GM18951 (cell line): ENCODE measurements around the gene TTYH1.

Source experiments
- POLR2A ChIP-seq: IDR thresholded peaks from 4 replicates; pipeline ENCODE4 v1.6.1; 2011; ENCODE audit warnings: mild to moderate bottlenecking; ENCODE audit not compliant: insufficient read length, insufficient read depth; ENCODE audit errors: extremely low read depth
- in situ Hi-C: fragments of 300-500 bp; cut with MboI; formaldehyde crosslinking; loops from one replicate; pipeline ENCODE4 v1.12.0; 2022; ENCODE audit warnings: low sequenced_read_pairs, mixed read lengths, inconsistent platforms; ENCODE audit not compliant: unreplicated experiment

Gene TTYH1

DNA sequence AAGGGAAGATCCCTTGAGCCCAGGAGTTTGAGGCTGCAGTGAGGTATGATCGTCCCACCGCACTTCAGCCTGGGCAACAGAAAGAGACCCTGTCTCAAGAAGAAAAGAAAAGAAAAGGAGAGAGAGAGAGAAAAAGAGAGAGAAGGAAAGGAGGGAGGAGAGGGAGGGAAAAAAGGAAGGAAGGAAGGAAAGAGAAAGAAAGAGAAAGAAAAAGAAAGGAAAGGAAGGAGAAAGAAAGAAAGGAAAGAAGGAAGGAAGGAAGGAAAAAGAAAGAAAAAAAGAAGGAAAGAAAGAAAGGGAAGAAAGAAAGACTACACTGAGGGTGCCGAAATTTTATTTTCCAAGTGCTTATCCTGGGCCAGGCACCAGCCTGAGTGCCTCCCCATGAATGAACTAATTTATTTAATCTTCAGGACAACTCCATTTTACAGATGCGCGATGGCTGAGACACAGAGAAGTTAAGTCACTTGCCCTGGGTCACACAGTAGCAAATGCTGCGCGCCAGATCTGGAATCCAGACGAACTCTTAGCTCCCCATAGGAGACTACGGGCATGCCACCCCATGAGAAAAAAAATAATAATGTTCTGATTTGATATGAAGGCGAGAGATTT is 55.1 kb downstream of the TTYH1 start:
- in situ Hi-C loops = no loop called here
- no peak for TF ChIP-seq POLR2A

DNA sequence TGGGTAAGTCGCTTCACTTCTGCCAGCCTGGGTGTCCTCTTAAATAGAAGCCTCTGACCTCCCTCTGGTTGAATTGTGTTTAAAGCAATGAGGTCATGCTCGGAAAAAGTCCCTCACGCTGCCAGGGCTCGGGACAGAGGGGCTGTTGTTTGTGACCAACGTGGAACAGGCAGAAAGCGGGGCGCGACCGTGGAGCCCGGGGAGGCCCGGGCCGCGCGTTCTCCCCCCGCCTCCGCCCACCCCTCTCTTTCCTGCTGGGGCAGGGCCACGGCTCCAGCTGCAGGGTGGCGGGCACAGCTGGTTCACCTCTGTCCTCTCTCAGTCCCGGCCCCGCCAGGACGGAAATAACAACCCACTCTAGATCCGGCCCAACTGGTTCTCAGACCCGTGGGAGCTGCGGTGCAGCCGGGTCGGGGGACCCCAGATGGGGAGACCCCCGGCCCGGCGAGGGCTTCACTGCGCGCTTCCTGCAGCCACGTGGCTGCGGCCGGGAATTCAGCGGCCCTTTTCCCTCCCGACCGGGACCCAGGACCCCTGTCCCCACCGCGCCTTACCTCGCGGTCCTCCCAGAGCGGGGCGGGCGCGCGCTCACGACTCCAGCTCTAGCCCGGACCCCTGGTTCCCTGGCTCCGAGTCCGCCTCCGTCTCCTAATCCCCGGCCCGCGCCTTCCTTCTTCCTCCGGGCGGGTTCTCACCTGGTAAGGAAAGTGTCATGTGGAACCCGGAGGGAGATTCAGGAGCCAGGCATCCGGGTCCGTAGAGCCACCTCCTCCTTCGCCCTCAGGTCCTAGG is 55.9 kb downstream of the TTYH1 start:
- no peak for TF ChIP-seq POLR2A
- in situ Hi-C loops = no loop called here

DNA sequence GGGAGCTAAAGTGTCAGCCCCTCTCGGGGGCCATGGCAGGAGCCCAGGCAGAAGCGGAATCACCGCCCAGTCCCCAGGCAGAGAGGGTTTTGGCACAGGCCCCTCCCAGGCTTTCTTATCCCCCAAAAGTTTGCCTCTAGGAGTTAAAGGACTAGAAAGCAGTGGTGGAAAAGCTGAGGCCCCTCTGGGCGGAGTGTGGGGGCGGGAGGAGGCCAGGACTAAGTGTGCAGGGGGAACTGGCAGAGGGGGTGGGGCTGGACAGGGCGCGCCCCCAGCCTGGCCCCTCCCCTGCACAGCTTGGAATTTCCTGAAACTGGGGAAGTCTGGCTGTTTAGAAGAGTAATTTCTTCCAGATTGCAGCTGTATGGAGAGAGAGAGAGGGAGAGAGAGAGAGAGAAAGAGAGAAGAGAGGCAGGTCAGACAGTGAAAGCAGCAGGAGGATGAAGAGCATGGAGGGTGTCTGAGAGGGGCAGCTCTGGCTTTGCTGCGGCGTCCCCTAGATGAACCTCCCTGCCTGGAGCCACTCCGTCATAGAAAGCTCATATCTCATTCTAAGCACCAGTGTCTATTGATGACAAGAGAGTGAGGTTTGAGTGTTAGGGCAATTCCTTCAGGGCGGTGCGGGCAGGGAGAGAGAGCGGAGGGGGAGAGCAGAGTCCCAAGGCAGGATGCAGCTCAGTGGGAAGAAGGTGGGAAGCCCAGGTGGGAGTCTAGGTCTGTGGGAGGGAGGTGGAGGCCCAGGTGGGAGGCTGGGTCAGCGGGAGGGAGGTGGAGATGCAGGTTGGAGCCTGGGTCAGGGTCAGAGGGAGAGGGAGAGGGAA is 58.0 kb downstream of the TTYH1 start, which contains the start of gene CDC42EP5:
TSS of gene CDC42EP5 (minus strand) at position 226 of the 821 bp plus-strand sequence. CDS start 7,749 bp downstream, outside the sequence.
- in situ Hi-C loops = no loop called here
- TF ChIP-seq POLR2A = no peak

DNA sequence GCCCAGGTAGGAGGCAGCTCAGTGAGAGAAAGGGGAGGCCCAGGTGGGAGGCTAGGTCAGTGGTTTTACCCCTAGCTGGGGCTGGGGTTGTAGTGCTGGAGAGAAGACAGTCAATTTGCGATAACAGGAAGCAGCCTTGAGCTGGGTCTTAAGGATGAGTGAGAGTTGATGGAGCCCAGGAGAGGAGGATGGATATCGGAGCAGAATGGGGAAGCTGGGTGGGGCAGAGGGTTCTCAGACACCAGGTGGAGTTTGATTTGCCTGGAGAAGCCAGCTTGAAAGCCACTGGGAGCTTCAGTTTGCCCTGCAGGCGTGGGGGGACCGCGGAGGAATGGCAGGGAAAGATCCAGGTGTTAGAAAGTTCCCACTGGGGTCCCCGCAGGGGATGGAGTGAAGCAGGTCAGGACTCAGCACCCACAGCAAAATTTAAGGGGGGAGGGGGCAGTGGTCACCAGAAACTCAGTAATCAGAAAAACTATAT is 58.7 kb downstream of the TTYH1 start:
- no peak for TF ChIP-seq POLR2A
- in situ Hi-C loops = no loop called here

DNA sequence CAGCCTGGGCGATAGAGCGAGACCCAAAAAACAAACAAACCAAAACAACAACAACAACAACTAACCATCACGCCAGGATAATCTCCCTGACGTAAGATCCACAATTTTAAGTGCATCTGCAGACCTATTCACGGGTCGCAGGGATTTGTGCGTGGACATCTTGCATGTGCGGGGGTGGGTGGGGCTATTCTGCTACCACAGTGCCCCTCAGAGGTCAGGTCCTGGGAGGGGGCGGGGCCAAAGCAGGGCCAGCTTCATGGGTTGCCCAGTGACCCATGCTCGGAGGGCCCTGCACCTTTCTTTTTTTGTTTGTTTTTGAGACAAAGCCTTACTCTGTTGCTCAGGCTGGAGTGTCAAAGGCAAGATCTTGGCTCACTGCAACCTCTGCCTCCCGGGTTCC is 60.4 kb downstream of the TTYH1 start:
- TF ChIP-seq POLR2A = no peak
- in situ Hi-C loops = loop anchor here (25.0 kb wide), 1 partner anchor 462 kb away; the partner anchor contains the start of gene NLRP7

DNA sequence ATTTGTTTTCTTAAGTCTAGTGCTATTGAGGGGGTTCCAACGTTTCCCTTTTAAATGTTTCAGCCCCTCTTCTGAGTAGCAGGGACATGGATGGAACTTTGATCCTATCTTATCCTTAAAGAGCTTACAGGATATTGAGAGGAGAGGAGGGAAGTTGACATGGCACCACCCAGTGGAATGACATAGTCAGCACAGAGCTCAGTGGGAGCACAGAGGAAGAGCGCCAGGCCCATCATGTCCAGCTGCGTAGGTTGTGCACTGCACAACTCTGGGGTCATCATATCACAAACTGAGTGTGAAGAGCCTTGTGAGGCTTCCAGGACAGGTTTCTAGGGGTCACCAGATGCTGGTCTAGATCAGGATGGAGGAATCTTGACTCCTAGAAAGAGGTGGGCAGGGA is 62.4 kb downstream of the TTYH1 start:
- in situ Hi-C loops = loop anchor here (25.0 kb wide), 1 partner anchor 460 kb away; the partner anchor contains the start of gene NLRP7
- TF ChIP-seq POLR2A = no peak

DNA sequence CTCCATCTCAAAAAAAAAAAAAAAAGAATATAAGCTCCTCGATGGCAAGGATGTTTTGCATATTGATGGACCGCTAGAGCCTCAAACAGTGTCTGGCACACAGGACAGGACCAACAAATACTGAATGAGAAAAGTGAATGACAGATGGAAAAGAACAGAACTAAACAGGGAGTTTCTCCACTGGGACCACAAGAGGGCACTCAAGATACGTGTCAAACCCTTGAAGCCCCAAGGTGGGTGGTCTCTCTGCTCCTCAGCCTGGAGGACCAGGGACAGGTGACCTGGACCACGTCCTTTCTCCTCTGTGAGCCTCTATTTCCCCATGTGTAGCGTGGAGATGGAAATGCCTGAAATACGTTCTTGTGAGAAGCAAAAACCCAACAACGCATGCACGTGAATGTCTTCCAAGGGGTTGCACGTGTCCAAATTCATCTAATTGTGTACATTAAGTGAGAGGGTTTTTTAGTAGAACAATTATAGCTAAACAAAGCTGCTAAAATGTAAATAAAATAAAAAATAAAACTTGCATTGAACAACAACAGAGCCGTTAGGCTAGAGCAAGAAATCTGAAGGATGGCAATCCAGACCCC is 63.5 kb downstream of the TTYH1 start:
- in situ Hi-C loops = loop anchor here (25.0 kb wide), 1 partner anchor 459 kb away; the partner anchor contains the start of gene NLRP7
- no peak for TF ChIP-seq POLR2A

DNA sequence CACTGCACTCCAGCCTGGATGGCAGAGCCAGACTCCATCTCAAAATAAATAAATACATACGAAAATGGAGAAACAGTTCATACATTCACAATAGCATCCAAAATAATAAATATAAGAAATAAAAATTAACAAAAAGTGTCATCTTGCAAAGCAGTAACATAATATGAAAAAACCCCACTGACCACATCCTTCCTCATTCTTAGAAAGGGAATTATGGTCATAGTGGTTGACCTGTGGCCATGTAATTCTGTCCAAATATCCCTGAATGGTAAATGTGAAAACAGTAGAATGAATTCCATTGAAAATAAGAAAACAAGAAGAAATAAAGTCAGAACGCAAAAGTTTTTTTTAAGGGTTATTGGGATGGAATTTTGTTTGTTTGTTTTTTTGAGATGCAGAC is 64.8 kb downstream of the TTYH1 start:
- in situ Hi-C loops = loop anchor here (25.0 kb wide), 1 partner anchor 457 kb away; the partner anchor contains the start of gene NLRP7
- TF ChIP-seq POLR2A = no peak

DNA sequence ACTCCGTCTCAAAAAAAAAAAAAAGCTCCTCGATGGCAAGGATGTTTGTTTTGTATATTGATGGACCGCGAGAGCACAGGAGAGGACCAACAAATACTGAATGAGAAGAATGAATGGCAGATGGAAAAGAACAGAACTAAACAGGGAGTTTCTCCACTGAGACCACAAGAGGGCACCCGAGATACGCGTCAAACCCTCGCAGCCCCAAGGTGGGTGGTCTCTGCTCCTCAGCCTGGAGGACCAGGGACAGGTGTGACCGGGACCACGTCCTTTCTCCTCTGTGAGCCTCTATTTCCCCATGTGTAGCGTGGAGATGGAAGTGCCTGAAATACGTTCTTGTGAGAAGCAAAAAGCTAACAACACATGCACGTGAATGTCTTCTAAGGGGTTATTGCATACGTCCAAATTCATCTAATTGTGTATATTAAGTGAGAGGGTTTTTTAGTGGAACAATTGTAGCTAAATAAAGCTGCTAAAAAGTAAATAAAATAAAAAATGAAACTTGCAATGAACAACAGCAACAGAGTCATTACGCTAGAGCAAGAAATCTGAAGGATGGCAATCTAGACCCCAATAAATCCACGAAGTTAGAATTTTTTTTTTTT is 66.2 kb downstream of the TTYH1 start:
- no peak for TF ChIP-seq POLR2A
- in situ Hi-C loops = loop anchor here (25.0 kb wide), 1 partner anchor 456 kb away; the partner anchor contains the start of gene NLRP7

DNA sequence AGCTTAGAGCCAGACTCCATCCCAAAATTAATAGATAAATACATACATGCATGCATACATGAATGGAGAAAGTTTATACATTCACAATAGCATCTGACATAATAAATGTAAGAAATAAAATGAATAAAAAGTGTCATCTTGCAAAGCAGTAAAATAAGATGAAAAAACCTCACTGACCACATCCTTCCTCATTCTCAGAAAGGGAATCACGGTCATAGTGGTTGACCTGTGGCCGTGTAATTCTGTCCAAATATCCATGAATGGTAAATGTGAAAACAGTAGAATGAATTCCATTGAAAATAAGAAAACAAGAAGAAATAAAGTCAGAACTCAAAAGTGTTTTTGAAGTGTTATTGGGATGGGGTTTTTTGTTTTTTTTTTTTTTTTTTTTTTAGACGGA is 67.6 kb downstream of the TTYH1 start:
- no peak for TF ChIP-seq POLR2A
- in situ Hi-C loops = loop anchor here (25.0 kb wide), 1 partner anchor 454 kb away; the partner anchor contains the start of gene NLRP7

DNA sequence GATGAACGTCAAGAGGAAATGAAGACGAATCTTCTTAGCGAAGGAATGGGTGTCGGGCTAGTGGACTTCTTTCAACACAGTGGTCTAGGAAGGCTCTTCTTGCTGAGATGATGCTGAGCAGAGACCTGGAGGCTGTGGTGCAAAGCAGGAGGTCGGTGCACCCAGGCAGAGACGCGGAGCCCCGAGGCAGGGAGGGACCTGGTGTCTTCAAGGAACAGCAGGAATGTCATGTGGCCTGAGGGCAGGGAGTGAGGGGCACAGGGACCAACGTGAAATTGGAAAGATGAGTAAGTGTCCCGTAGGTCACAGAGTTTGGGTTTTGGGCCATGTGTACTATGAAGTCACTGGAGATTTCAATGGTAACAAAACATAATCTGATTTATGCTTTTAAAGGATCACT is 69.2 kb downstream of the TTYH1 start:
- no peak for TF ChIP-seq POLR2A
- in situ Hi-C loops = loop anchor here (25.0 kb wide), 1 partner anchor 453 kb away; the partner anchor contains the start of gene NLRP7

DNA sequence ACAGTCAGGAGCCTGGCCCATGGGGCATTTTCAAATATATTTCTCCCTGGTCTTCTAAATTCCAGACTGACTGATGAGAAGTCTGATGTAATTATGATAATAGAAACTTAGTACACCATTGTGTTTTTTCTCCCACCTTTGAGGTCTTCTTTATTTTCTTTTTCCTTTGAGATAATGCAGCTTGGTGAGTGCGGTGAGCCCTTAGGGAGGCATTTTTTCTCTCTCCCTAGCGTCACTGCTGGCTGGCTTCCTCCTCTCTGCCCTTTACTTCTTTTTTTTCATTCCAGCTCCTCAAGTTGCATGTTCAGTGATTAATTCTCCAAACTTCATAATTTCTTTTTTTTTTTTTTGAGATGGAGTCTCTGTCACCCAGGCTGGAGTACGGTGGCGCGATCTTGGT is 70.6 kb downstream of the TTYH1 start:
- no peak for TF ChIP-seq POLR2A
- in situ Hi-C loops = loop anchor here (25.0 kb wide), 1 partner anchor 451 kb away; the partner anchor contains the start of gene NLRP7
